Neural progenitor cell (in vitro differentiated cells): ENCODE data around the gene LIPE. TPM values are rescaled to one million over a fixed set of nuclear protein-coding genes. Genes with fewer than 3 reads are reported as not detected.

Experiments
- DNase-seq: peaks from one replicate; pipeline ENCODE4 v3.0.0-alpha.2; 2016; ENCODE audit warnings: low spot score
- H2AFZ ChIP-seq: fragments of 200-600 bp; sonication (generic); replicated peaks from 2 replicates; pipeline ENCODE4 v1.6.1; 2016; ENCODE audit warnings: antibody characterized with exemption
- H3F3A ChIP-seq: fragments of 200-600 bp; sonication (generic); 2 replicates; pipeline ENCODE4 v1.6.1; 2016; ENCODE audit warnings: antibody characterized with exemption, low read depth
- H3K27ac ChIP-seq: fragments of 200-600 bp; sonication (generic); 2 replicates; pipeline ENCODE4 v1.5.1; 2016; ENCODE audit warnings: mild to moderate bottlenecking
- H3K27me3 ChIP-seq: fragments of 200-600 bp; sonication (generic); 2 replicates; pipeline ENCODE4 v1.6.1; 2016; ENCODE audit warnings: mild to moderate bottlenecking, moderate library complexity
- H3K36me3 ChIP-seq: fragments of 200-600 bp; sonication (generic); 2 replicates; pipeline ENCODE4 v1.5.1; 2016
- H3K4me1 ChIP-seq: fragments of 200-600 bp; sonication (generic); 2 replicates; pipeline ENCODE4 v1.6.1; 2016; ENCODE audit warnings: mixed run types
- H3K4me2 ChIP-seq: fragments of 200-600 bp; sonication (generic); 2 replicates; pipeline ENCODE4 v1.6.1; 2016
- H3K4me3 ChIP-seq: fragments of 200-600 bp; sonication (generic); 2 replicates; pipeline ENCODE4 v1.5.1; 2016
- H3K79me2 ChIP-seq: fragments of 200-600 bp; sonication (generic); 2 replicates; pipeline ENCODE4 v1.6.1; 2016; ENCODE audit warnings: low read depth
- H3K9ac ChIP-seq: fragments of 200-600 bp; sonication (generic); 2 replicates; pipeline ENCODE4 v1.6.1; 2016
- H3K9me3 ChIP-seq: fragments of 200-600 bp; sonication (generic); 2 replicates; pipeline ENCODE4 v1.5.1; 2016; ENCODE audit warnings: low read depth
- H4K20me1 ChIP-seq: fragments of 200-600 bp; sonication (generic); 2 replicates; pipeline ENCODE4 v1.6.1; 2016; ENCODE audit warnings: low read depth
- H3K27ac Mint-ChIP-seq: 3 replicates; pipeline ENCODE4 v1.8.0; 2021; ENCODE audit warnings: mixed read lengths
- H3K27me3 Mint-ChIP-seq: 2 replicates; pipeline ENCODE4 v1.8.0; 2022; ENCODE audit warnings: low read depth, mild to moderate bottlenecking, inconsistent platforms, moderate library complexity, mixed read lengths; ENCODE audit not compliant: insufficient read depth
- H3K36me3 Mint-ChIP-seq: 3 replicates; pipeline ENCODE4 v1.8.0; 2021; ENCODE audit warnings: mixed read lengths
- H3K4me1 Mint-ChIP-seq: 3 replicates; pipeline ENCODE4 v1.8.0; 2021; ENCODE audit warnings: mixed read lengths
- H3K4me3 Mint-ChIP-seq: 3 replicates; pipeline ENCODE4 v1.8.0; 2021; ENCODE audit warnings: mild to moderate bottlenecking, moderate library complexity, mixed read lengths
- H3K9me3 Mint-ChIP-seq: 3 replicates; pipeline ENCODE4 v1.8.0; 2020; ENCODE audit warnings: mixed read lengths
- CTCF ChIP-seq: fragments of 200-600 bp; sonication (generic); IDR thresholded peaks from 2 replicates; pipeline ENCODE4 v1.5.1; 2017; ENCODE audit warnings: antibody characterized with exemption, mild to moderate bottlenecking
- EZH2 ChIP-seq: fragments of 200-600 bp; sonication (generic); IDR thresholded peaks from 2 replicates; pipeline ENCODE4 v1.6.1; 2017; ENCODE audit warnings: antibody characterized with exemption, mild to moderate bottlenecking, moderate library complexity
- EZH2phosphoT487 ChIP-seq: fragments of 200-600 bp; sonication (generic); IDR thresholded peaks from 2 replicates; pipeline ENCODE4 v1.6.1; 2017; ENCODE audit warnings: antibody characterized with exemption
- total RNA-seq: library from RNA; depleted of rRNA; stranded (reverse); fragments of >200 nt; gene quantifications from 2 replicates; pipeline ENCODE4 v1.2.3, GENCODE V29; 2015; ENCODE audit warnings: low replicate concordance

Gene LIPE
- total RNA-seq, 1 donor from 2014 or later, result 3.5 TPM

GRCh38 chr19:42440357-42441048, 13.3 kb upstream of the LIPE start:
- H3K79me2 ChIP-seq, result no peaks in the 10 kb centered on the region
- H3K4me2 ChIP-seq, result no peak overlapping the region
- Mint-ChIP-seq H3K27me3 (peaks cover 5% of the 10 kb centered on the region), H3K36me3 (no peaks in the 10 kb centered on the region), H3K4me3 (no peak overlapping the region), H3K27ac (no peak overlapping the region), H3K4me1 (peaks cover 8% of the 10 kb centered on the region), H3K9me3 (no peaks in the 10 kb centered on the region)
- peaks cover 5% of the 10 kb centered on the region for H3F3A ChIP-seq
- H3K27ac ChIP-seq, result no peak overlapping the region
- DNase-seq, result peak; percentile 85
- H3K27me3 ChIP-seq, result no peaks in the 10 kb centered on the region
- no peak overlapping the region for H2AFZ ChIP-seq
- peaks cover 3% of the 10 kb centered on the region for H4K20me1 ChIP-seq
- H3K9me3 ChIP-seq, result no peaks in the 10 kb centered on the region
- H3K4me1 ChIP-seq, result peaks cover 7% of the 10 kb centered on the region
- TF ChIP-seq EZH2, result no peak
- TF ChIP-seq CTCF, result peak; percentile 99
- no peak overlapping the region for H3K4me3 ChIP-seq
- H3K36me3 ChIP-seq, result no peaks in the 10 kb centered on the region
- H3K9ac ChIP-seq, result no peak overlapping the region

- H3F3A ChIP-seq, result peaks cover 9% of the 10 kb centered on the region
- no peaks in the 10 kb centered on the region for H3K27me3 ChIP-seq
- H3K36me3 Mint-ChIP-seq, result no peaks in the 10 kb centered on the region
- no peak for DNase-seq
- no peak overlapping the region for H3K4me2 ChIP-seq
- no peak overlapping the region for H2AFZ ChIP-seq
- no peaks in the 10 kb centered on the region for H3K79me2 ChIP-seq
- peaks cover 2% of the 10 kb centered on the region for H3K27me3 Mint-ChIP-seq
- no peaks in the 10 kb centered on the region for H3K9me3 ChIP-seq
- TF ChIP-seq EZH2, result no peak
- no peak for TF ChIP-seq CTCF
- no peak for TF ChIP-seq EZH2phosphoT487
- H3K9me3 Mint-ChIP-seq, result no peaks in the 10 kb centered on the region
- H3K36me3 ChIP-seq, result no peaks in the 10 kb centered on the region
- no peak overlapping the region for H3K27ac Mint-ChIP-seq
- H3K9ac ChIP-seq, result no peak overlapping the region
- peaks cover 7% of the 10 kb centered on the region for H3K4me1 Mint-ChIP-seq
- no peak overlapping the region for H3K27ac ChIP-seq
- H4K20me1 ChIP-seq, result peaks cover 5% of the 10 kb centered on the region
- H3K4me3 ChIP-seq, result no peak overlapping the region
- peaks cover 3% of the 10 kb centered on the region for H3K4me1 ChIP-seq
- no peak overlapping the region for H3K4me3 Mint-ChIP-seq
Observed at GRCh38 chr19:42436006-42436405, 8.8 kb upstream of the LIPE start.

- H3K27ac Mint-ChIP-seq, result no peak overlapping the region
- Histone ChIP-seq H3K27ac (no peak overlapping the region), H3K27me3 (no peaks in the 10 kb centered on the region), H3K4me3 (no peak overlapping the region), H3K9ac (no peak overlapping the region), H3F3A (peaks cover 9% of the 10 kb centered on the region), H3K79me2 (no peaks in the 10 kb centered on the region), H3K9me3 (no peaks in the 10 kb centered on the region), H3K4me2 (no peak overlapping the region), H3K4me1 (peaks cover 3% of the 10 kb centered on the region), H3K36me3 (no peaks in the 10 kb centered on the region), H2AFZ (no peak overlapping the region), H4K20me1 (peaks cover 5% of the 10 kb centered on the region)
- no peak overlapping the region for H3K4me3 Mint-ChIP-seq
- H3K4me1 Mint-ChIP-seq, result peaks cover 7% of the 10 kb centered on the region
- no peaks in the 10 kb centered on the region for H3K36me3 Mint-ChIP-seq
- H3K27me3 Mint-ChIP-seq, result peaks cover 2% of the 10 kb centered on the region
- no peak for TF ChIP-seq CTCF
- no peaks in the 10 kb centered on the region for H3K9me3 Mint-ChIP-seq
- no peak for DNase-seq
Observed at GRCh38 chr19:42435316-42435715, 8.1 kb upstream of the LIPE start.
